Activated T-helper 9 cell treated with anti-CD3 and anti-CD28 coated beads, Interleukin-2, amount 50 U/mL, for 16 hours (primary cell): Measurements from ENCODE around the gene EFCAB9.

ENCODE experiments used
- DNase-seq: peaks from one replicate; pipeline ENCODE4 v3.0.0-alpha.2; 2020; ENCODE audit warnings: low read depth

Gene EFCAB9

GRCh38 chr5:172243302-172243701 lies 49.3 kb downstream of the EFCAB9 start:
- no peak for DNase-seq

GRCh38 chr5:172245046-172245445 lies 51.1 kb downstream of the EFCAB9 start:
- no peak for DNase-seq

DNA sequence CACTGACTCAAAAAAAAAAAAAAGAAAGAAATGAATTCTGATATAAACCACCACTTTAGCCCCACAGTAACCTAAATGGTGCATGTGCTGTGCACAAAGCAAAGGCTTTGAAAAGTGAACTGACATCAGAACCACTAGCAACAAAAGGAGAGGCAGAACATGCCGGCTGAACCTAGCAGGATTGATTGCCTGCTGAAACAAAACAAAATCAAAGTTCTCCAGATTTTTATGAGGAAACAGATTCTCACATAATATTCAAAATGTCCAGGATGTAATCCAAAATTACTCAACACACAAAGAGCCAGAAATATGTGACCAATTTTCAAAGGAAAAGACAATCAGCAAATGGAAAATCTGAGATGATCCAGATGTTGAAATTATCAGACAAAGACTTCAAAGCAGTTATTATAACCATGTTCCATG lies 51.7 kb downstream of the EFCAB9 start:
- no peak for DNase-seq

- no peak for DNase-seq
Observed at GRCh38 chr5:172248637-172249036, 54.7 kb downstream of the EFCAB9 start.

DNA sequence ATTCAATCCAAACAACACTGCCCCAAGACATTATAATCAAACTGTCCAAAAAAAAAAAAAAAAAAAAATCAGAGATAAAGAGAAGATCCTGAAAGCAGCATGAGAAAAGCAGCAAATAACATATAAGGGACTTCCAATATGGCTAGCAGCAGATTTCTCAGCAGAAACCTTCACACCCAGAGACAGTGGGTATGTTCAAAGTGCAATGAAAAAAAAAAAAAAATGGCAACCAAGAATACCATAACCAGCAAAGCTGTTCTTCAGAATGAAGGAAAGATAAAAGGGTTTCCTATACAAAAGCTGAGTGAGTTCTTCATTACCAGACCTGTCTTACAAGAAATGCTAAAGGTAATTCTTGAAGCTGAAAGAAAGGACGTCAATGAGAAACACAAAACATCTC lies 57.4 kb downstream of the EFCAB9 start:
- no peak for DNase-seq

DNA sequence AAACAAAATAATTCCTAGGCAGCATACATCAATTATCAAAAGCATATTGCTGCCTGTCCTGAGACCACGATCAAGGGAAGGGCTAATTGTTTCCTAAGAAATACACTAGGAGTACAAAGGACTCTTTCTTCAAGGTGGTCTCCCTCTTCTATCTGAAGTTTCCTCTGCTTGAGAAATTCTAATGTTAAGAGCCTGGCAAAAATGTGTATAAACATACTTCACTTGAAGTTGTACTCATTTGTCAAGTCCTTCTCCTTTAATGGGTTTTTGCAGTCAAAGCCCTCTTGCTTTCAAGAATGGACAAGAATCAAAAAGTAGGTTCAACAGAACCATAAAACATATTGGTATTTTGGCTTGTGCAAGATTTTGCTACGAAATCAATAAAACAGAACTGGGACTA lies 58.5 kb downstream of the EFCAB9 start:
- DNase-seq, result no peak
